Measurements from ENCODE around the gene NUDT14.

NUDT14 gene

DNA sequence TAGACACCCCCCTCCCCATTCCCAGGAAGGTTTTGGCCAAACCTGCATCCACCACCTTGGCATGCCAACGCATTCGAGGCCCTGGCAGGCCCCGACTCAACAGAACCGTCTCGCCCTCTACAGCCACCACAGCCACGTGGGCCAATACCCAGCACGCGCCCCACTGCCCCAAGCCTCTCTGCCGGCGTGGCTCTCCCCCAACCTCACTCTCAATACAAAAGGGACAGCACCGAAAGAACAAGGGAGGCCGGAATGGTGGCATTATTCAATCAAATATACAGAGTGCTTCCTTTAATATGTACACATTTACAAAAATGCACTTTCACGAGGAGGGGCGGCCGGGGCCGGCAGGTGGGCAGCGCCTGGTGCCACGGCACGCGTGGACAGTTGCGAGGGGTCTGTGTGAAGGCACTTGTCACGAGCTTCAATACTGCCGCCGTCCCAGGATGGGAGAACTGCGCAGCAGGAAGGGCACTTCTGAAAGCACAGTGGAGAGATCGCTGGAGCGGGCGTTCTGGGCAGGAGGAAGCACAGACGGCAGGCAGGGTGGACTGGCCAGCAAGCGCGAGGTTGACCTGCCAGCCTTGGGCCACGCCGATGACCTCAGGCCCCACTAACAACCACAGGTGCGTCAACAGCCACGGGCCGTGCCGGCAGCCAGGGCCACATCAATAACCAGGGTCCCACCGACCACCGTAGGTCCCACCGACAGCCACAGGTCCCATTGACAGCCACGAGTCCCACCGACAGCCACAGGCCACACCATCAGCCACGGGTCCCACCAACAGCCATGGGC, 39.4 kb downstream of the NUDT14 start:
- TF ChIP-seq JUND (IDR thresholded peaks at IDR 0.05; ENCODE audit: low read depth), result no peak
- in situ Hi-C loops (cut with HindIII; ENCODE audit: low pct_unique_long_range_greater_than_20kb, low sequenced_read_pairs), result no loop called here

DNA sequence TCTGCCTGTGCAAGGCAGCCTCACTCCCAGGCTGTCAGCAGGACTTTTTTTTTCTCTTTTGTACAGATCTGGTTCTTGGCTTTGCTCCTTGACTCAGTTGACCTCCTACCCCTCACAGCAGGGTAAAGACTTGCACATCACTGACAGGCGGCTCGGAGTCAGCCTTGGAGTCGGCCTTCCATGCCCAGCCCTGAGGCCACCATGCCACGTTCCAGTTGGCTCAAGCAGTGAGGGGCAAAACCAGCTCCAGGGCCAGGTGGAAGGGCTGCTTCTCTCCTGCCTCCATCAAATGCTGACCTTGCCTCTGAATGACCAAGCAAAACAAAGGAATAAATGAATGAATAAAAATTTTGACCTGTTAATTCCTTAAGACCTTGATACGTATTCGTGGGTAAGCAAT, 40.1 kb downstream of the NUDT14 start:
- no peak for TF ChIP-seq JUND (IDR thresholded peaks at IDR 0.05; ENCODE audit: low read depth)
- in situ Hi-C loops (cut with HindIII; ENCODE audit: low pct_unique_long_range_greater_than_20kb, low sequenced_read_pairs), result no loop called here
- no peak for DNase-seq (ENCODE audit: low read depth in 1 of 2, low spot score in 1 of 2)

More for the DNA sequence above, 39.4 kb downstream of the NUDT14 start:
- no peak for DNase-seq (ENCODE audit: low read depth in 1 of 2, low spot score in 1 of 2)

DNA sequence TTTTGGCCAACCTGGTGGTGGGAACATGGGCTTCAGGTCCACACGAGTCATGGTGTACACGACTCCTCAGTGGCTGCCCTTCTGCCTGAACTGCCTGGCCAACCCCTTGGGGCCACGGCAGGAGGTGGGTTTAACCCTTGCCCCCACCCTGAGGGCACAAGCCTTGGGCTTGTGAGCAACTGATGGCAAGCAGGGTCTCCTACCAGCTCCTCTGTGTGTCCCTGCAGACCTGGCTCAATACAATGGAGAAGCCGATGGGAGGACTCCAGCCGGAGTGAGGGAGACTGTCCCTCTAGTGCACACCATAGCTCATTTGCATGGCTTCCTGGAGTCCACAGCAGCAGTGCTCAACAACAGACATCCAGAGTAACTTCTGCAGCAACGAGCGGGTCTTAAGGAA, 40.5 kb downstream of the NUDT14 start:
- in situ Hi-C loops (cut with HindIII; ENCODE audit: low pct_unique_long_range_greater_than_20kb, low sequenced_read_pairs), result no loop called here
- DNase-seq (ENCODE audit: low read depth in 1 of 2, low spot score in 1 of 2), result no peak
- TF ChIP-seq JUND (IDR thresholded peaks at IDR 0.05; ENCODE audit: low read depth), result no peak

DNA sequence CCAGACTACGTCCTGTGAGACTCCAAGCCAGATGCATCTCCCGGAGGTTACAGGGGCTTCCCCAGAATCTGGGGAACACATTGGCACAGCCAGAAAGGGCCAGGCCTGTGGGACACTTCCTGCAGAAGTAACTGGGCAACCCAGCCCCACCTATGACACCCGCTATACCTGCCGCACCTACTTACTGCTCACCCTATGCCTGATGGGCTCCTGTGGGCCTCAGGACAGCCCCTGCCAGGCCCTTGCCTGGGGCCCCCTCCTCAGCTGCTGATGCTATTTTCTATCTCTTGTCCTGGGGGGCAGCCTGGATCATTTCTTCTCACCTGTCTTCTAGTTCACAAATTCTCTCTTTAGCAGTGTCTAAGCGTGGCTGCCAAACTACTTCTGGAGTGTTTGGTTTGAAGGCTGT, 41.3 kb downstream of the NUDT14 start:
- TF ChIP-seq JUND (IDR thresholded peaks at IDR 0.05; ENCODE audit: low read depth), result no peak
- DNase-seq (ENCODE audit: low read depth in 1 of 2, low spot score in 1 of 2), result no peak
- in situ Hi-C loops (cut with HindIII; ENCODE audit: low pct_unique_long_range_greater_than_20kb, low sequenced_read_pairs), result no loop called here

DNA sequence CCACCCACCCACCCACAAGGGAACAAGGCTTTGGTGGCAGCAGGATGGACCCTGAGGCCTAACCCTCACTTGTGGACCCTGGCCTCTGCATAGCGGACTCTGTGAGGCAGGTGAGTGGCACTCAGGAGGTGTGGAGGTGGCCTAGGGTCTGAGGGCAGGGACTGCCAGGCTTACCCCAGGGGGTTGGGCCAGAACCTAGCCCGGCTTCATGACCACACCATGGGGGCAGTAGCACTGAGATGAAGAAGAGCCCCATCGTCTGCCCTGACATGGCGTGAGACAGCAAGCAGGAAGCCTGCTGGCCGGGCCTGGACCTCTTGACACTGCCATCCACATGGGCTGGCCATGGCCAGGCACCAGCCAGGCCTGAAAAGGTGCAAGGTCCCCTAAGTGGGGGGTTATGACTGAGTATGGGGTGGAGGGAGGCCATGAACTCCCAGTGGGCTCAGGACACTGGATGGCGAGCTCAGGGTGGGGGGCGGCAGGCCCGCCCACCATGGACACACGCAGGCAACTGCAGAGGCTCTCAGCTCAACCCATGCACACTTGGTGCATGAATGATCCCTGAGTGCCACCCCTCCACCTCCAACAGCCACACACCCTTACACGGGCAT, 41.8 kb downstream of the NUDT14 start:
- in situ Hi-C loops (cut with HindIII; ENCODE audit: low pct_unique_long_range_greater_than_20kb, low sequenced_read_pairs), result no loop called here
- no peak for DNase-seq (ENCODE audit: low read depth in 1 of 2, low spot score in 1 of 2)
- no peak for TF ChIP-seq JUND (IDR thresholded peaks at IDR 0.05; ENCODE audit: low read depth)

DNA sequence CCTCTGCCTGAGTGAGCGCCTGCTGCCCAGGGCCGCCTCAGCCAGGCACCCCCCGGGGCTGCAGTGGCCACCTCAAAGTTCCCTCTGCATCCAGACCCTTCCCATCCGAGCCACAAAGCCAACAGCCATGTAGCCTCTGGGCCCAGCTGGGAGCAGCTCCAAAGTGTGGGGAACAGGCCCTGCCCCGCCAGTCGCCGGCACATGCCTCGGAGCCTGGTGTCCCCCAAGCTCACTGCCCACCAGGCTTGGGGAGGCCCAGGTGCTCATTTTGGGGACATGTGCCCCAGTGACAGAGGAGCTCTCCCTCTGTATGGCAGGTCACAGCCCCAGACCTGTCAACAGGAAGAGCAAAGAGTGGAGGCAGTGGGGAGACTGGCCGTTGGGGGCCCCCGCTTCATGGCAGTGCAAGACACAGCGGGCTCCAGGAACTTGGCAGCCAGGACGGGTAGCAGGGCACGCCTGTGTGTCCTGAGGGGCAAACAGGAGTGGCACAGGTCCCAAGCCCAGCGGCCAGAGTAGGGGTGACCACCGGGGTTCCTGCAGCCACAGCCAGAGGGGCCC, 42.5 kb downstream of the NUDT14 start:
- in situ Hi-C loops (cut with HindIII; ENCODE audit: low pct_unique_long_range_greater_than_20kb, low sequenced_read_pairs), result no loop called here
- TF ChIP-seq JUND (IDR thresholded peaks at IDR 0.05; ENCODE audit: low read depth), result no peak
- DNase-seq (ENCODE audit: low read depth in 1 of 2, low spot score in 1 of 2), result no peak

DNA sequence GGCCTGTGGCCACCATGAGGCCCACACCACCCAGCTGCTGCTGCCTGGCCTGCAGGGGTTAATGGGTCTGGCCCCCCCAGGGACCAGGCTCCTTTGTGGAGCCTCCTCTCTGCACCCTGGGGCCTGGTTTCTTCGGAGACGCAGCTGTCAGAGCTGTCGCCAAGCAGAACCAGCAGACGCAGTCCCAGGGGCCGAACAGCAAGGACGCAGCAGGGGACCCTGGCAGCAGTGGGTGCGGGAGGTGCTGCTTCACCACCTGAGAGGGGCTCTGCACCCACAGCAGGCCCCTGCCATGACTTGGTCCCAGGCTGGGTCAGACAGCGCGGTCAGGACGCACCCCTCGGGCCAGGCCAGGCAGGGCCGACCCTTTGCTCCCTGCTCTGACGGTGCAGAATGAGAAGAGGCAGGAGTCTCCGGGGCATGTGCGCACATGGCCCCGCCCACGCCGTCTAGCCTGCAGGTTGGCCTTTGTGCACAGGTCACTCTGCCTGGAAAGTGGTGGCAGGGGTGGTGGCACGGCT, 43.0 kb downstream of the NUDT14 start:
- DNase-seq (ENCODE audit: low read depth in 1 of 2, low spot score in 1 of 2), result no peak
- in situ Hi-C loops (cut with HindIII; ENCODE audit: low pct_unique_long_range_greater_than_20kb, low sequenced_read_pairs), result no loop called here
- no peak for TF ChIP-seq JUND (IDR thresholded peaks at IDR 0.05; ENCODE audit: low read depth)

DNA sequence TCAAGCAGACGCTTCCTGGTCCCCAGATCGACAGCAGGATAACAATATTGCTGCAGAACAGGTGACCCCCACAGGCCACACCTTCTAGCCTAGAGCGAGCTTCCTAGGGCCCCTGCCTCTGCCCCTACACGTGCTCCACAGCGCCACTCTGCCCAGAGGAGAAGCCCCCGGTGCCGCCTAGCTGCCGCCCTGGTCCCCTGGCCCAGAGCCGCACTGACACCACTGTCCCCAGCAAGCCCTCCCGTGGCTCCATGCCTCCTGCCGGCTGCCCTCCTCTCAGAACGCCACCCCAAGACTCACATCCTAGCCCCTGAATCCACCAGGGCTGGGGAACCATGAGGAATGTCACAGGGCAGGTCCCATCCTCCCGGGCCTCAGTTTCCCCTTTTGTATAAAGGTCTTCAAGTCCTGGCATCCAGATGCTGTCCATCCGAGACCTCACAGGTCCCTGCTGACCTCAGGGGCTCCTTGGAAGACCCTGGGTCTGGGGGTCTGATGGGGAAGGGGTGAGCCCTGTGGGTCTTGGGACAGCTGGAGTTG, 43.6 kb downstream of the NUDT14 start:
- no peak for DNase-seq (ENCODE audit: low read depth in 1 of 2, low spot score in 1 of 2)
- in situ Hi-C loops (cut with HindIII; ENCODE audit: low pct_unique_long_range_greater_than_20kb, low sequenced_read_pairs), result no loop called here
- no peak for TF ChIP-seq JUND (IDR thresholded peaks at IDR 0.05; ENCODE audit: low read depth)

DNA sequence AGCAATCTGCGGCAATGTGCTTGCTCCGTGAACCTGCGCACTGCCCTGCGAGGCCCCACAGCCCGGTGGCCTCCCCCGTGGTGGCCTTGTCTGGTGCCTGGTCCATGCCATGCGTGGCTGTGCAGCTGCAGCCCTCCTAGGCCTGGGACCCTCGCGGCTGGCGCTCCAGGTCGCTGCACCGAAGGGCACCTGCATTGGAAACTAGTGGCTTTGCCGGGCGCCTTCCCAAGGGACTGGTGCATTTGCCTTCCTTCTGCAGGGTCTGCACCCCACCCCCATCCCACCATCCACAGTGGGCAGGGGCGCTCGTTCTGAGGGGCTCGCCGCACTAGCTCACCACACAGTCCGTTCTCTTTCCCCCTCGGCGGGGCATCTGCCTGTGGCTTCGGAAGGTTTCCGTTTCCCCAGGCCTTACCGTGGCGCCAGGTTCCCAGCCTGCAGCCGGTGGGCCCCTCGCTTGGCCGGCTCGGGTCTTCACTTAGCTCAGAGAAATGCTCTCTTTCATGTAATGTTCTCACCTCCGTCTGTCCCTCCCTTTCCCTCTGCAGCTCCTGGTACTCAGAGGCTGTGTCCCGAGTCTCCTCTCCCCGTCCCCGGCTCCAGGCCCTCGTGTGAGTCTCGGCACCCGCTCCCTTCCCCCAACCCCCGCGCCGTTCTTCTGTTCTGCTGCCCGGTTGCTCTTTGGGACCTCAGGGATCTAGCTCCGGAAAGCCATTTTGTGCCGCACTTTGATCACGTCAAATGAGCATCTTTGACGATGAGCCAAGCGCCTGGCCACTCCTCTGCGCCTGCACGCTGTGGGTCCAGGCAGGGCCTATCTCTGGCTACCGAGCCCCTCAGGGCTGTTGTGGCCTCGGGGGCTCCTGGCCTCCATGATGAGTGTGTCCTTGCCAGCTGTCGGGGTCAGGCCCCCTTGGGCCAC, 44.5 kb downstream of the NUDT14 start:
- no peak for TF ChIP-seq JUND (IDR thresholded peaks at IDR 0.05; ENCODE audit: low read depth)
- no peak for DNase-seq (ENCODE audit: low read depth in 1 of 2, low spot score in 1 of 2)
- in situ Hi-C loops (cut with HindIII; ENCODE audit: low pct_unique_long_range_greater_than_20kb, low sequenced_read_pairs), result no loop called here

DNA sequence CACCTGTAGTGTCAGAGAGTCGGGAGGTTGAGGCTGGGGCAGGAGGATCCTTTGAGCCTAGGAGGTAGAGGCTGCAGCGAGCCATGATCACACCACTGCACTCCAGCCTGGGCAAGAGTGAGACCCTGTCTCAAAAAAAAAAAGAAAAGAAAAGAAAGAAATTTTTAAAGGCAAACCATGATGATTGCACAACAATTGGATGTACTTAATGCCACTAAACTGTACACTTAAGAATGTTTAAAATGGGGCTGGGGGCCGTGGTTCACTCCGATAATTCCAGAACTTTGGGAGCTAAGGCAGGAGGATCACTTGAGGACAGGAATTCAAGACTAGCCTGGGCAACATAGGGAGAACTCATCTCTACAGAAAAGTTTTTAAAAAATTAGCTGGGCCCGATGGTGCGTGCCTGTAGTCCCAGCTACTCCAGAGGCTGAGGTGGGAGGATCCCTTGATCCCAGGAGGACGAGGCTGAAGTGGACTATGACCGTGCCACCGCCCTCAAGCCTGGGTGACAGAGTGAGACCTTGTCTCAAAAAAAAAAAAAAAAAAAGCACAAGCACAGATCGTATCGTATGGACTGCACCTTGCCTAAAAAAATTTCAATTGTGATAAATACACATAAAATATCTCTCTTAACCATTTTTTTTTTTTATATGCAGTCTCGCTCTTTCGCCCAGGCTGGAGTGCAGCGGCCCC, 45.3 kb downstream of the NUDT14 start:
- in situ Hi-C loops (cut with HindIII; ENCODE audit: low pct_unique_long_range_greater_than_20kb, low sequenced_read_pairs), result no loop called here
- DNase-seq (ENCODE audit: low read depth in 1 of 2, low spot score in 1 of 2), result no peak
- TF ChIP-seq JUND (IDR thresholded peaks at IDR 0.05; ENCODE audit: low read depth), result no peak

DNA sequence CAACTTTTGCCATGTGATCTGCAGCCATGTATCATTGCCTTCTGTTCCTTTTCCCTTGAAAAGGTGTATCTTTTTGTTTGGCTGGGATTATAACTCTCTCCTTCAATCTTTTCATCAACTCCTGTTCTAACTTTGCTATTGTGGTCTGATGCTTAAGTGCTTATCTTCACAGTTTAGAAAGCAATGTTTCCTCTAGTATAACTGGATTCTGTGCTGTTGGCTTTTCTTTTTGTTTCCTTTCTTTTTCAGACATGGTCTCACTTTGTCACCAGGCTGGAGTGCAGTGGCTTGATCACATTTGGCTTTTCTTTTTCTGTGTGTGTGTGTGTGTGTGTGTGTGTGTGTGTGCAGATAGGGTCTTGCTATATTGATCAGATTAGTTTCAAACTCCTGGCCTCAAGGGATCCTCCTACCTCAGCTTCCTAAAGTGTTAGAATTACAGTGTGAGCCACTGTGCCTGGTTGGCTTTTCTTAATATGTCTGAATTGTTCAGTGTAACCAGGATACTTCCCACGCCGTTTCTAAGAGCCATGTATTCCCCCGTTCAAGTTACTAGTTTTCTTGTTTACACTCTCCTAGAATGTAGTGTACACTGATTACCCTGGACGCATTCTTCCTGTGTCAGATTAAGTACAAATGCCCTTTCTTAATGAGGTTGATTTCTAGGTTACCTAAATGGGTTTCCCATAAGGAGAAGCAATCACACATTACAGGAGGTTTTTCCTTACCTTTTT, 48.0 kb downstream of the NUDT14 start:
- in situ Hi-C loops (cut with HindIII; ENCODE audit: low pct_unique_long_range_greater_than_20kb, low sequenced_read_pairs), result no loop called here
- no peak for TF ChIP-seq JUND (IDR thresholded peaks at IDR 0.05; ENCODE audit: low read depth)
- DNase-seq (ENCODE audit: low read depth in 1 of 2, low spot score in 1 of 2), result no peak

Measured in T47D (cell line).